Subcutaneous adipose tissue (tissue), 4 donors: Measurements from ENCODE around the gene ROGDI. TPM values are rescaled to one million over a fixed set of nuclear protein-coding genes. Genes with fewer than 3 reads are reported as not detected.

ENCODE experiments used
- total RNA-seq, 4 donors: library from RNA; depleted of rRNA; stranded (reverse); fragments of >200 nt; gene quantifications; one replicate each; pipeline ENCODE4 v1.1.0, GENCODE V29; 2016
- TF ChIP-seq, protein P1 (sequence below): fragments of 450-650 bp; IDR thresholded peaks from one replicate; pipeline ENCODE4 v1.5.1; 2016; ENCODE audit warnings: low read depth, mild to moderate bottlenecking, control low read depth, antibody characterized with exemption, moderate library complexity

ROGDI gene
- total RNA-seq, 4 donors from 2014 or later: 4.2 to 8.8 (median 5.5) TPM

DNA sequence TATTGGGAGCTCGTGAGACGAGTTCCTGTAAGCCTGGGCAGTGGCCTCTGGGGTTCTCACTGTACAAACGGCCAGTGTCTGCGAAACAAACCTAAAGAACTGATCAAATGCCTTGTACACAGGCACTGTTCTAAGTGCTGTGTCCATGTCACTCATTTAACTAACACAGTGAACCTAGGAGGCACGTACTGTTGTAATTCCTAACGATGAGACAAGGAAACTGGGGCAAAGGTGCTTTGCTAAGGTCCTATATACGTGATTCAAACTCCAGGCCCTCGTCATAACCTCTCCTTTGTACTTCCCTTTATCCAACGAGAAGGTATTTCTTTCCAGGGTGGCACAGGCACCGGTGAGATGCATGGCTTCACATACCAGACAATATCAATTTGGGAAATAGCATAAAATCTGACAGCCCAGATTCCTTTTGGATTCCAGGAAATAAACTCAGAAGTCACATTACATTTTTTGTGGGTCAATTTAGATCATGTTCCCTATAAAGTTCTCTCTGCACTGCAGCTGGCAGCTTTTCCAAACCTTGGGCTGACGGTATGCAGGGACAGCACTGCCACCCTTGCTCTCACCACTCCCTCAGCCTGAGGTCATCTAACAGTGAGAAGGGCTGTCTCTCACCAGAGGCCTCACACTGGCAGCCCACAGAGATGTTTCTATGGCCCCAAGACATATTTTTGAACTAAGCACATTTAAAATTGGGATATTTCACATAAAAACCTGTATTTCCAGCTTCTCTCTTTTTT lies 26.3 kb upstream of the ROGDI start:
- TF ChIP-seq, protein P1, sequence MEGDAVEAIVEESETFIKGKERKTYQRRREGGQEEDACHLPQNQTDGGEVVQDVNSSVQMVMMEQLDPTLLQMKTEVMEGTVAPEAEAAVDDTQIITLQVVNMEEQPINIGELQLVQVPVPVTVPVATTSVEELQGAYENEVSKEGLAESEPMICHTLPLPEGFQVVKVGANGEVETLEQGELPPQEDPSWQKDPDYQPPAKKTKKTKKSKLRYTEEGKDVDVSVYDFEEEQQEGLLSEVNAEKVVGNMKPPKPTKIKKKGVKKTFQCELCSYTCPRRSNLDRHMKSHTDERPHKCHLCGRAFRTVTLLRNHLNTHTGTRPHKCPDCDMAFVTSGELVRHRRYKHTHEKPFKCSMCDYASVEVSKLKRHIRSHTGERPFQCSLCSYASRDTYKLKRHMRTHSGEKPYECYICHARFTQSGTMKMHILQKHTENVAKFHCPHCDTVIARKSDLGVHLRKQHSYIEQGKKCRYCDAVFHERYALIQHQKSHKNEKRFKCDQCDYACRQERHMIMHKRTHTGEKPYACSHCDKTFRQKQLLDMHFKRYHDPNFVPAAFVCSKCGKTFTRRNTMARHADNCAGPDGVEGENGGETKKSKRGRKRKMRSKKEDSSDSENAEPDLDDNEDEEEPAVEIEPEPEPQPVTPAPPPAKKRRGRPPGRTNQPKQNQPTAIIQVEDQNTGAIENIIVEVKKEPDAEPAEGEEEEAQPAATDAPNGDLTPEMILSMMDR: no peak

DNA sequence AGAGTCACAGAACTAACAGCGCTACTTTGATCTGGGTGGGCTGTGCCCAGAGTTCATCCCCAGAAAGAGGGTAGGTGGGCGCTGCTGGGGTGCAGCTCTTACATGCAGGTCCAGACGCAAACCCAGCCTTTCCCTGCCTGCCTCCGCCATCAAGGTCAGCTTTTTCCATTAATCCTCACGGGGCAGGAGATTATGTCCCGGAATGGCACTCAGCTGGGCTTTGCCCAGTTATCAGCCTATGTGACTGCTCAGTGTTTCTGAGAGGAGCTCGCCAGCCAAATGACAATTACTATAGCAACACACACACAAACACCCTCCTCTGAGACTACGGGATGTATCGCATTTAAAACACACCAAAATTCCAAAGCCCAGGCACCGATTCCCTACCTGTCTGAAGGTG lies 24.5 kb upstream of the ROGDI start:
- TF ChIP-seq, protein P1: no peak

DNA sequence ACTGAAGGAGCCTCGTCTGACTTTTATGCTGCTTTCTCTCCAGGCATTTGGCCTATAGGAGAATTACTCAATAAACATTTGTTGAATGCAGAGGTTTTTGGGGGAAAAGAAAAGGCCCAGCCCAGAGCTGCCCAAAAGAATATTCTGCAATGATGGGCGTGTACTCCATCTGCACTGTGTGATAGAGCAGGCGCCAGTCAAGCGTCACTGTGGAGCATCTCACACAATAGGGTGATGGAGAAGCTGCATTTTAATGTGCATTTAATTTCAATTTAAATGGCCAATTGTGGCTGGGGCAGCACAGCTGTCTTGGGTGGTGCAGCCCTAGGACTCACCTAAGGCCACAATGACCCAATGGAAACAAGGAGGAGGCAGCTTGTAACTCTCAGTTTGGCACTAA lies 24.1 kb upstream of the ROGDI start:
- TF ChIP-seq, protein P1: no peak

DNA sequence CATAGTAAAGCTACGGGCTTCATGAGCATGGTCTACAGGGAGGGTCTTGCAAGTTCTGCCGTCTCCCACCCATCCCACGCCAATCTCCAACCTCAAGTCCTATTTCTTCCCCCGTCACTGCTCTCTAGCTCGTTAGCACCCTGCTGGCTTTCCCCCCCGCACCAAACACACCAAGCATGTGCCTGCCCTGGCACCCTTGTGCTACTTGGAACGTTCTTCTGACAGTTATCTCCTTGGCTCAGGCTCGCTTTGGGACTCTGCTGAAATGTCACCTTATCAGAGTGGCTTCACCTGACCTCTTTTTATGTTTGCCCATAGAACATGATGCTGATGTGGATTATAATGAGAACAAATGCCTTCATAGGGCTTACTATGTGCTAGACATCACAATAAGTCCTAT lies 22.8 kb upstream of the ROGDI start:
- TF ChIP-seq, protein P1: no peak

DNA sequence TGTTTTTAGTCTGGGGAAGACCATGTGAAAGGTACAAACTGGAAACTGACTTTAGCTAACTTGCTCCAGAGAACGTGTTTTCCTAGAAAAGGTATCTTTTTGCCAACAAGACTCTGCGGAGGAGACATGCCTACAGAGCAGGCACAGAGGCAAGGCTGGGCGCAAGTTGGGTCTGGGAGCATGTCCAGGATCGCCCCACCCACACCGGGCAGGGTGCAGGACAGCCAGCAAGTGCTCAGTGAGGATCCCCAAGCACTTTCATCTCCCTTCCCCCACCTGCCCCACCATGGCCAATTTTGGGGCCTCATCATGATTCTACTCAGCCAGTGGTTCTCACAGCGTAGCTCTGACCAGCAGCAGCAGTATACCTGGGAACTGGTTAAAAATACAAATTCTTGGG lies 18.2 kb upstream of the ROGDI start:
- TF ChIP-seq, protein P1: no peak

DNA sequence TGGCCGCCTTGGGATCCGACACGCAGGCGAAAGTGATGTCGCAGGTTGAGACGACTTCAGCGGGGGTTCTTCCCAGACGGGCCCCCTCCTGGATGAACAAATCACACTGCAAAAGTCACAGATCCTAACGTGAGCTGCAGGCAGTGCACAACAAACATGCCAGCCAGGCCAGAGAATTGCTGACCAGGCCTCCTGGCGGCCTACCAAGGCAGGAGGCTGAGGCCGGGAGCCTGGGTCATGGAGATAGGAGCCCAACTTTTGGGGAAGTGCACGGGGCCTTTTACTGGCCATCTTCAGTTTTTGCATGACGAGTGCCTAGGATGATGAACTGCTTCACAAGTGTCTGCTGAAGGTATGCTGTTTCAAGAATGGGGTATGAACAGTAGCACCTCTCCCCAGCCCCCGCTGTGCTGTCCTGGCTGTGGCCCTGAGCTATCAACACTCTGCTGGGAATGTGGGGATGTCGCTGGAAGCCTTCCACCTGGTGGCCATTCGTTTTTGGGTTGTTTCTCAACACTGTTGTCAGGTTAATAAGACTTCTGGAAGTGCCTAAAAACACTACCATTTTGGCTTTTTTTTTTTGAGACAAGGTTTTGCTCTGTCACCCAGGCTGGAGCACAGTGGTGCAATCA lies 12.2 kb upstream of the ROGDI start:
- TF ChIP-seq, protein P1: no peak

DNA sequence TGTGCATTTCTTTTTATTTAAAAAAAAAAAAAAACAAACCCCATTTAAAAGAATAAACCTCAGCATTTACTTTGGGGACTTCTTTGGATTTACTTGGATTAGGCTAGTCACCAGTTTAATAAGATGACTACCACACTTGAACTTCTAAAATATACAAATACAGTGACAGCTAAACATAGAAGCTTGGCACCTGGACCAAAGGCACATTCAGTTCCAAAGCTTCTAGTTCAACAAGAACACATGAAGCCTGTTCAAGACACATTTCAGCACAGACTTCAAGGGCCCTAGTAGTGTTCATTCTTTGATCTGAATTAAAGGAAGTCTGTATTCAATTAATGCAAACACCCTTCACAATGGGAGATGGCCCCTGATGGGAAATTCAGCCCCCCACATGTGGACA lies 11.6 kb upstream of the ROGDI start:
- TF ChIP-seq, protein P1: no peak
